GM12892 (cell line): ENCODE results near the gene RNF187.

Experiments used
- POLR2A ChIP-seq: IDR thresholded peaks from 2 replicates; pipeline ENCODE4 v1.6.1; 2011; ENCODE audit warnings: low read depth, low read length, control low read depth
- POLR2AphosphoS5 ChIP-seq: IDR thresholded peaks from 2 replicates; pipeline ENCODE4 v1.6.1; 2011; ENCODE audit warnings: low read depth, low read length, control low read depth
- TAF1 ChIP-seq: IDR thresholded peaks from 2 replicates; pipeline ENCODE4 v1.6.1; 2011; ENCODE audit warnings: low read depth, mild to moderate bottlenecking, control low read depth, low read length, borderline replicate concordance

- TF ChIP-seq POLR2AphosphoS5 (no peak), TAF1 (no peak), POLR2A (no peak)
These were observed 17.6 kb upstream of the RNF187 start for GRCh38 chr1:228469413-228470162.
